Left ventricle myocardium inferior (tissue), 1 donor: ENCODE data around the gene PSMB3. TPM values are rescaled to one million over a fixed set of nuclear protein-coding genes. Genes with fewer than 3 reads are reported as not detected.

Experiments
- DNase-seq: peaks from one replicate; pipeline ENCODE4 v3.0.0-alpha.2; 2020
- H3K27ac ChIP-seq: fragments of 200-600 bp; replicated peaks from 2 replicates; pipeline ENCODE4 v1.8.0; 2021
- H3K27me3 ChIP-seq: fragments of 200-600 bp; 2 replicates; pipeline ENCODE4 v1.8.0; 2021; ENCODE audit warnings: low read depth
- H3K36me3 ChIP-seq: fragments of 200-600 bp; 2 replicates; pipeline ENCODE4 v1.8.0; 2021
- H3K4me1 ChIP-seq: fragments of 200-600 bp; 2 replicates; pipeline ENCODE4 v1.8.0; 2021
- H3K4me3 ChIP-seq: fragments of 200-600 bp; 2 replicates; pipeline ENCODE4 v1.8.0; 2021; ENCODE audit warnings: mild to moderate bottlenecking, moderate library complexity
- H3K9me3 ChIP-seq: fragments of 200-600 bp; replicated peaks from 2 replicates; pipeline ENCODE4 v1.8.0; 2021
- CTCF ChIP-seq: fragments of 200-600 bp; IDR thresholded peaks from 2 replicates; pipeline ENCODE4 v1.8.0; 2021; ENCODE audit warnings: antibody characterized with exemption, mild to moderate bottlenecking, borderline replicate concordance
- intact Hi-C: fragments of 100-400 bp; cut with micrococcal nuclease; formaldehyde crosslinking; loops from one replicate; pipeline ENCODE4 v1.11.0; 2022
- long read RNA-seq: library from polyadenylated mRNA; unstranded; transcript quantifications from one replicate; pipeline ENCODE4 v2.0.0, GENCODE V29; 2021
- total RNA-seq: library from RNA; stranded (reverse); fragmentation: NEBNext Ultra II Directional; extraction: Animal tissue kit (Norgen Biotek cat#: 25700); gene quantifications from one replicate; pipeline ENCODE4 v1.2.1, GENCODE V29; 2021
- donor health status: DM: no; HTN: yes; CAD: no; lungs with severe emphysema.

PSMB3 gene
- total RNA-seq, result 149 TPM
- long read RNA-seq, transcript PSMB3-211 (6 exons, 773 nt), result major isoform, 59 of 61 reads
- long read RNA-seq, partial matches to known transcripts, result 1 of 61 reads
- long read RNA-seq, other reads (novel, unspliced or antisense), result 0 of 61 reads

GRCh38 chr17:38752308-38753070, at the start of gene PSMB3:
TSS of gene PSMB3 (plus strand) at chr17:38752741. CDS start at chr17:38752827, 86 bp downstream.
- H3K27ac ChIP-seq, result peak within 1 kb of the TSS; percentile 96
- H3K4me3 ChIP-seq, result peak within 1 kb of the TSS; percentile 78
- no peak for TF ChIP-seq CTCF
- intact Hi-C loops, result no loop called here
- H3K4me1 ChIP-seq, result peaks cover 68% of the 10 kb centered on the region
- H3K9me3 ChIP-seq, result no peaks in the 10 kb centered on the region
- DNase-seq, result peak; percentile 96
- H3K36me3 ChIP-seq, result peaks cover 32% of the 10 kb centered on the region
- H3K27me3 ChIP-seq, result no peaks in the 10 kb centered on the region

GRCh38 chr17:38702916-38703741, 49.4 kb upstream of the PSMB3 start:
- H3K27me3 ChIP-seq, result no peaks in the 10 kb centered on the region
- no peak for TF ChIP-seq CTCF
- peaks cover 61% of the 10 kb centered on the region for H3K4me1 ChIP-seq
- intact Hi-C loops, result no loop called here
- H3K27ac ChIP-seq, result peak overlapping the region; percentile 99
- DNase-seq, result no peak
- peak overlapping the region; percentile 96 for H3K4me3 ChIP-seq
- H3K36me3 ChIP-seq, result peaks cover 7% of the 10 kb centered on the region
- H3K9me3 ChIP-seq, result no peaks in the 10 kb centered on the region

GRCh38 chr17:38703742-38704605, 48.6 kb upstream of the PSMB3 start:
- Histone ChIP-seq H3K27ac (peak overlapping the region; percentile 99), H3K4me1 (peaks cover 69% of the 10 kb centered on the region), H3K4me3 (peak overlapping the region; percentile 96), H3K27me3 (no peaks in the 10 kb centered on the region), H3K9me3 (no peaks in the 10 kb centered on the region), H3K36me3 (peaks cover 14% of the 10 kb centered on the region)
- peak; percentile 84 for DNase-seq
- no peak for TF ChIP-seq CTCF
- intact Hi-C loops, result no loop called here

GRCh38 chr17:38704606-38705522, 47.7 kb upstream of the PSMB3 start, which contains the start of gene MLLT6:
TSS of gene MLLT6 (plus strand) at chr17:38705273. CDS start at chr17:38705633, 360 bp downstream.
- DNase-seq, result peak; percentile 82
- intact Hi-C loops, result no loop called here
- Histone ChIP-seq H3K36me3 (peaks cover 22% of the 10 kb centered on the region), H3K9me3 (no peaks in the 10 kb centered on the region), H3K27me3 (no peaks in the 10 kb centered on the region), H3K4me3 (peak within 1 kb of the TSS; percentile 96), H3K27ac (peak within 1 kb of the TSS; percentile 99), H3K4me1 (peaks cover 77% of the 10 kb centered on the region)
- TF ChIP-seq CTCF, result no peak
